Pons (tissue), 1 donor: ENCODE results near the gene COQ7.

Experiments used
- DNase-seq: peaks from one replicate; pipeline ENCODE4 v3.0.0-alpha.2; 2016; ENCODE audit warnings: low spot score

Gene COQ7

GRCh38 chr16:19086322-19087199 lies 19.1 kb downstream of the COQ7 start:
- peak; percentile 75 for DNase-seq

GRCh38 chr16:19088341-19088916 lies 21.0 kb downstream of the COQ7 start:
- no peak for DNase-seq

GRCh38 chr16:19089410-19089955 lies 22.1 kb downstream of the COQ7 start:
- no peak for DNase-seq

GRCh38 chr16:19090916-19091315 lies 23.5 kb downstream of the COQ7 start:
- DNase-seq = no peak

- no peak for DNase-seq
Observed at GRCh38 chr16:19092653-19093410, 25.4 kb downstream of the COQ7 start.

- DNase-seq = no peak
Observed at GRCh38 chr16:19093631-19094541, 26.5 kb downstream of the COQ7 start.

GRCh38 chr16:19094542-19095365 lies 27.3 kb downstream of the COQ7 start:
- DNase-seq = no peak

GRCh38 chr16:19095654-19096053 lies 28.2 kb downstream of the COQ7 start:
- no peak for DNase-seq

- no peak for DNase-seq
Observed at GRCh38 chr16:19098173-19098572, 30.8 kb downstream of the COQ7 start.

- no peak for DNase-seq
Observed at GRCh38 chr16:19102187-19102872, 34.9 kb downstream of the COQ7 start.

GRCh38 chr16:19104607-19105006 lies 37.2 kb downstream of the COQ7 start:
- DNase-seq = no peak

- no peak for DNase-seq
Observed at GRCh38 chr16:19105131-19105530, 37.7 kb downstream of the COQ7 start.

GRCh38 chr16:19105891-19106624 lies 38.6 kb downstream of the COQ7 start:
- DNase-seq = no peak

GRCh38 chr16:19106625-19107020 lies 39.2 kb downstream of the COQ7 start:
- DNase-seq = no peak

- no peak for DNase-seq
Observed at GRCh38 chr16:19108409-19109287, 41.2 kb downstream of the COQ7 start.

GRCh38 chr16:19109288-19109664 lies 41.9 kb downstream of the COQ7 start:
- no peak for DNase-seq

GRCh38 chr16:19110537-19111360 lies 43.3 kb downstream of the COQ7 start:
- DNase-seq = no peak

GRCh38 chr16:19112099-19112407 lies 44.6 kb downstream of the COQ7 start:
- no peak for DNase-seq
